Skeletal muscle cell (primary cell): Measurements from ENCODE around the gene YWHAQ.

Source experiments
- DNase-seq: peaks from one replicate; pipeline ENCODE4 v3.0.0-alpha.2; 2010; ENCODE audit warnings: low read depth
- H3K4me3 ChIP-seq: 2 replicates; pipeline ENCODE4 v1.5.1; 2011; ENCODE audit warnings: low read depth, mild to moderate bottlenecking, control low read depth, low read length, moderate library complexity

YWHAQ gene

GRCh38 chr2:9657083-9657482 is 26.3 kb upstream of the YWHAQ start:
- no peak overlapping the region for H3K4me3 ChIP-seq

GRCh38 chr2:9656270-9656766 is 25.5 kb upstream of the YWHAQ start:
- H3K4me3 ChIP-seq, result no peak overlapping the region
- peak; percentile 93 for DNase-seq

More at GRCh38 chr2:9657083-9657482, 26.3 kb upstream of the YWHAQ start:
- no peak for DNase-seq

- H3K4me3 ChIP-seq, result no peak overlapping the region
- peak; percentile 81 for DNase-seq
Measured at GRCh38 chr2:9655441-9656269, 24.9 kb upstream of the YWHAQ start.

- DNase-seq, result no peak
Measured at GRCh38 chr2:9654452-9655100, 23.8 kb upstream of the YWHAQ start.

GRCh38 chr2:9653485-9654271 is 22.9 kb upstream of the YWHAQ start:
- DNase-seq, result no peak
- no peak overlapping the region for H3K4me3 ChIP-seq

More at GRCh38 chr2:9654452-9655100, 23.8 kb upstream of the YWHAQ start:
- H3K4me3 ChIP-seq, result no peak overlapping the region

- H3K4me3 ChIP-seq, result no peak overlapping the region
- DNase-seq, result no peak
Measured at GRCh38 chr2:9652898-9653479, 22.2 kb upstream of the YWHAQ start.

- no peak overlapping the region for H3K4me3 ChIP-seq
- DNase-seq, result no peak
Measured at GRCh38 chr2:9652267-9652666, 21.5 kb upstream of the YWHAQ start.

- H3K4me3 ChIP-seq, result no peak overlapping the region
- DNase-seq, result no peak
Measured at GRCh38 chr2:9650119-9650821, 19.5 kb upstream of the YWHAQ start.

- no peak for DNase-seq
- H3K4me3 ChIP-seq, result no peak overlapping the region
Measured at GRCh38 chr2:9649261-9649660, 18.5 kb upstream of the YWHAQ start.

- no peak overlapping the region for H3K4me3 ChIP-seq
- DNase-seq, result no peak
Measured at GRCh38 chr2:9648821-9649220, 18.0 kb upstream of the YWHAQ start.

- DNase-seq, result no peak
- H3K4me3 ChIP-seq, result no peak overlapping the region
Measured at GRCh38 chr2:9647884-9648283, 17.1 kb upstream of the YWHAQ start.

- H3K4me3 ChIP-seq, result no peak overlapping the region
- DNase-seq, result no peak
Measured at GRCh38 chr2:9646196-9647030, 15.6 kb upstream of the YWHAQ start.

- no peak overlapping the region for H3K4me3 ChIP-seq
- DNase-seq, result no peak
Measured at GRCh38 chr2:9644603-9645002, 13.8 kb upstream of the YWHAQ start.

GRCh38 chr2:9644021-9644420 is 13.2 kb upstream of the YWHAQ start:
- no peak for DNase-seq
- H3K4me3 ChIP-seq, result no peak overlapping the region

GRCh38 chr2:9641641-9642040 is 10.8 kb upstream of the YWHAQ start:
- no peak for DNase-seq

GRCh38 chr2:9640403-9641104 is 9.8 kb upstream of the YWHAQ start:
- DNase-seq, result no peak
- no peak overlapping the region for H3K4me3 ChIP-seq

More at GRCh38 chr2:9641641-9642040, 10.8 kb upstream of the YWHAQ start:
- no peak overlapping the region for H3K4me3 ChIP-seq

- no peak for DNase-seq
Measured at GRCh38 chr2:9639740-9640343, 9.0 kb upstream of the YWHAQ start.

More at GRCh38 chr2:9639740-9640343, 9.0 kb upstream of the YWHAQ start:
- no peak overlapping the region for H3K4me3 ChIP-seq
